Measurements from ENCODE around the gene PISD. TPM values are rescaled to one million over a fixed set of nuclear protein-coding genes. Genes with fewer than 3 reads are reported as not detected.

Gene PISD
- total and polyA plus RNA-seq, 7 donors: 10.2 to 24.2 (median 16.3) TPM

DNA sequence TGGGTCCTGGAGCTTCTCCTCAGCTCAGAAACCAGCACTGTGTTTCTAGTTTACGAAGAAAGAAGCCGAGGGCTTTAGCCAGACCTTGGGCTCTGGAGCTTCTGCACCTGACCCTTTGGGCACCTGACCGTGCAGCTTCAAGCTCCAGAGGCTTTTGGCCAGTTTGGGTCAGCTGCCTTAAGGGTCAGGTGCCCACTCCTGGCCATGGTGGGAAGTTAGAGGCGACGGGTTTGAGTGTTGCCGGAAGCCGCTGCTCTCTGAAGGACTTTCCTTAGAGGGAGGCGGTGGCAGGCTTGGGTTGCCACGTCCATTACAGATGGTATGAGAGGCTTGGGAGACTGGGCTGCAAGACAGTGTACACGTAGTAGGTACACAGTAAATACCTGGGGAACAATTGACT is 52.3 kb downstream of the PISD start:
- H3K4me3 ChIP-seq: no peak overlapping the region
- H3K4me1 ChIP-seq: no peaks in the 10 kb centered on the region
- 94 to 97% (median 95%) methylated on average over 10 of the region's 10 CpGs for WGBS, 3 donors
- no peaks in the 10 kb centered on the region for H3K9me3 ChIP-seq
- ATAC-seq: no peak
- H3K36me3 ChIP-seq (ENCODE audit: insufficient read depth in 1 of 2, low read depth in 1 of 2): no peaks in the 10 kb centered on the region
- H3K27me3 ChIP-seq (ENCODE audit: insufficient read depth in 3 of 3, low read length in 2 of 3): no peaks in the 10 kb centered on the region
- intact Hi-C loops (cut with DNase I): no loop called here
- no peak for DNase-seq
- TF ChIP-seq, protein P1, sequence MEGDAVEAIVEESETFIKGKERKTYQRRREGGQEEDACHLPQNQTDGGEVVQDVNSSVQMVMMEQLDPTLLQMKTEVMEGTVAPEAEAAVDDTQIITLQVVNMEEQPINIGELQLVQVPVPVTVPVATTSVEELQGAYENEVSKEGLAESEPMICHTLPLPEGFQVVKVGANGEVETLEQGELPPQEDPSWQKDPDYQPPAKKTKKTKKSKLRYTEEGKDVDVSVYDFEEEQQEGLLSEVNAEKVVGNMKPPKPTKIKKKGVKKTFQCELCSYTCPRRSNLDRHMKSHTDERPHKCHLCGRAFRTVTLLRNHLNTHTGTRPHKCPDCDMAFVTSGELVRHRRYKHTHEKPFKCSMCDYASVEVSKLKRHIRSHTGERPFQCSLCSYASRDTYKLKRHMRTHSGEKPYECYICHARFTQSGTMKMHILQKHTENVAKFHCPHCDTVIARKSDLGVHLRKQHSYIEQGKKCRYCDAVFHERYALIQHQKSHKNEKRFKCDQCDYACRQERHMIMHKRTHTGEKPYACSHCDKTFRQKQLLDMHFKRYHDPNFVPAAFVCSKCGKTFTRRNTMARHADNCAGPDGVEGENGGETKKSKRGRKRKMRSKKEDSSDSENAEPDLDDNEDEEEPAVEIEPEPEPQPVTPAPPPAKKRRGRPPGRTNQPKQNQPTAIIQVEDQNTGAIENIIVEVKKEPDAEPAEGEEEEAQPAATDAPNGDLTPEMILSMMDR (IDR thresholded peaks at IDR 0.05): no peak
- no peak overlapping the region for H3K27ac ChIP-seq

DNA sequence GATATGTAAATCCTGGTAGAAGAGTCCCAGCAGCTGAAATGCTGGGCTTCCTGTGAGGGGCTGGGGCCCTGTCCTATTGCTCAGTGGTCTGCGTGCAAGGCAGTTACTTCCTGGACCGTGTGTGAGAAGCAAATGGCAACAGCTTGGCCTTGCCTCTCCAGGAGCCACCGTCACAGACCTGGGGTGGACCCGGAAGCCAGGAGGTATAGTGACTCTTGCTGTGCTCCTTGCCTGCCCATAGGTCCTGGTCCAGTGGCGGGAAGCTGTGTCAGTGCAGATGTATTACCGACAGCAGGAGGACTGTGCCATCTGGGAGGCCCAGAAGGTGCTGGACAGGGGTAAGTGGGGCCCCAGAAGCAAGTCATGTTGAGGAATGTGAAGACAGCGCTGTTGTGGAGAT is 54.3 kb downstream of the PISD start:
- H3K4me3 ChIP-seq: no peak overlapping the region
- no peaks in the 10 kb centered on the region for H3K27me3 ChIP-seq (ENCODE audit: insufficient read depth in 3 of 3, low read length in 2 of 3)
- TF ChIP-seq, protein P1 (IDR thresholded peaks at IDR 0.05): no peak
- no peaks in the 10 kb centered on the region for H3K9me3 ChIP-seq
- no peaks in the 10 kb centered on the region for H3K4me1 ChIP-seq
- no peak for DNase-seq
- 91 to 92% (median 92%) methylated on average over 7 of the region's 7 CpGs for WGBS, 3 donors
- no peak for ATAC-seq
- H3K36me3 ChIP-seq (ENCODE audit: insufficient read depth in 1 of 2, low read depth in 1 of 2): no peaks in the 10 kb centered on the region
- no peak overlapping the region for H3K27ac ChIP-seq
- intact Hi-C loops (cut with DNase I): no loop called here

DNA sequence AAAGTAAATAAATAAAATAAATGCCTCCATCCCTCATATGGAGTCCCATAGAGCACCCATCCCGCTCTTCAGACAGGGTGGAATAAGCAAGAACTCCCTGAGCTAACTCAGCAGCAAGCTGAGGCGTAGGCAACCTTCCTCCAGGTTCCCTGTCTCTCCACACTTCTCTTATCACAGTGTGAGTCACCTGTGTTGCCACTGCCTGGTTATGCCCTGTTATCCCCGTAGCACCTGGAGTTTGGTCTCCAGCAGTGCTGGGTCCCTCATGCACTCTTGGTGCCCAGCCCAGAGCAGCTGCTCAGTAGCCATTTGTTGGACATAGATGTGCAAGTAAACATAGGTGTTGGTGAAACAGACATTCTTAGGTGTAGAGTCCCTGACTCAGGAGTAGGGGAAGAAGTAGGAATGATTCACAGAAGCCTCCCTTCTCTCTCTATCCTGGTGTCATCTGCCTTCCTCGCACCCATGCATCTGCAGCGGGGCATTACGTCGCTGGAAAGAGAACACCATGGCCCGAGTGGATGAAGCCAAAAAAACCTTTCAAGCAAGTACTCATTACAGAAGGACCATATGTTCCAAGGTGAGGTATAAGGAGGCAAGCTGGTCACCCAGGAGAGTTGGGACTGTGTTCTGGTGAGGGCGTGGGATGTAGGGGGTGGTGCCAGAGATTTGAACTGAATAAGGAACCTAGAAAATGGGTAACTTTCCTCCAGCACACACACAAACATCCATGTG is 56.0 kb downstream of the PISD start:
- peaks cover 0 to 3% of the 10 kb centered on the region in 2 donors for H3K36me3 ChIP-seq (ENCODE audit: insufficient read depth in 1 of 2, low read depth in 1 of 2)
- H3K4me3 ChIP-seq: no peak overlapping the region
- ATAC-seq (no peak), DNase-seq (no peak)
- no peak overlapping the region for H3K27ac ChIP-seq
- no peaks in the 10 kb centered on the region for H3K9me3 ChIP-seq
- 87 to 98% (median 91%) methylated on average over 9 of the region's 9 CpGs for WGBS, 3 donors
- H3K27me3 ChIP-seq (ENCODE audit: insufficient read depth in 3 of 3, low read length in 2 of 3): no peaks in the 10 kb centered on the region
- intact Hi-C loops (cut with DNase I): no loop called here
- TF ChIP-seq, protein P1 (IDR thresholded peaks at IDR 0.05): no peak
- H3K4me1 ChIP-seq: no peaks in the 10 kb centered on the region

DNA sequence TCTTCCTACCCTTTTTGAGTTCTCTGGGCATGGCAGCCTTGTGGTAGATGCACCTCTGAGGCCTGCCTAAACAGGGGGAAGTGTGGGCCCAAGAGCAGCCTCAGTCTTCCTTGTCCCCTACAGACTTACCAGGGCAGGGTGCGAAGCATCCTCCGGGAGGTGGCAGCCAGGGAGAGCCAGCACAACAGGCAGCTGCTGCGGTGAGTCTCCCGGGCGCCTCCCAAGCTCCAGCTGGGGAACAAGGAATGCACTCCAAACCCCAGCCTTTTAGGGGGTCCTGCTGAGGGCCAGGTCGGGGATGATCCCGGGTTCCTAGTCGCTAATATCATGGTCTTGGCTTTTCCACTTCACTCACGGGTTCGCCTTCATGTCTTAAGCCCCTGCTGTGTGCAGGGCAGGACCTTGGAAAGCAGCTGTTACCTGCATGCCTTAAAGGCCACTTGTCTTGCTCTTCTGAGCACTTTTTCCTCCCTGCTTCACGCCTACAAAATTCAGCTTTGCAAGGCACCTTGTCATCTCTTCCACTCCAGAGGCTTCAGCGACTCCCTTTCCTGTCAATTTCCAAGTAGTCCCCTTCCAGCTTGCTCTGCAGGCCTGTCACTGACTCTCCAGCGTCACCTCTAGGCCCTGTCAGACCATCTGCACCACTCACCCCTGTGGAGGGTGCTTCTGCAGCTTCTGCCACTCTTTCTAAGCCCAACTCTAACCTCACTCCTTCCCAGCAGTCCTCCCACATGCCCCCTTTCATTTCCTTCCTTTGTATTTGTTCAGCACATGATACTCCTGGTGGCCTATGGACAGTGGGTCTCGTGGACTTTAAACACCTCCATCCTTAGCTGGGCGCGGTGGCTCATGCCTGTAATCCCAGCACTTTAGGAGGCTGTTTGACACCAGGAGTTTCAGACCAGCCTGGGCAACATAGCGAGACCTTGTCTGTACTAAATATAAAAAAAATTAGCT is 57.0 kb downstream of the PISD start:
- ATAC-seq (no peak), DNase-seq (no peak)
- TF ChIP-seq, protein P1 (IDR thresholded peaks at IDR 0.05): no peak
- H3K36me3 ChIP-seq (ENCODE audit: insufficient read depth in 1 of 2, low read depth in 1 of 2): peaks cover 0 to 3% of the 10 kb centered on the region in 2 donors
- H3K27ac ChIP-seq: no peak overlapping the region
- H3K9me3 ChIP-seq: no peaks in the 10 kb centered on the region
- H3K27me3 ChIP-seq (ENCODE audit: insufficient read depth in 3 of 3, low read length in 2 of 3): no peaks in the 10 kb centered on the region
- intact Hi-C loops (cut with DNase I): no loop called here
- H3K4me3 ChIP-seq: no peak overlapping the region
- H3K4me1 ChIP-seq: no peaks in the 10 kb centered on the region
- WGBS, 3 donors: 87 to 88% (median 87%) methylated on average over 17 of the region's 17 CpGs
